Spinal cord (tissue), 10 donors: ENCODE data around the gene TRAPPC6A. TPM values are rescaled to one million over a fixed set of nuclear protein-coding genes. Genes with fewer than 3 reads are reported as not detected.

Experiments used
- DNase-seq, 6 donors: peaks; one replicate each; pipeline versions ENCODE4 v3.0.0 to v3.0.0-alpha.2; 2013 to 2015; ENCODE audit warnings: low spot score in 6 of 6, low read depth in 4 of 6
- H3K27ac ChIP-seq: one replicate; pipeline ENCODE4 v1.5.1; 2013; ENCODE audit warnings: low read depth, low read length, control low read depth
- H3K27me3 ChIP-seq: one replicate; pipeline ENCODE4 v1.6.1; 2013; ENCODE audit warnings: low read length; ENCODE audit not compliant: control insufficient read depth, insufficient read depth
- H3K36me3 ChIP-seq: one replicate; pipeline ENCODE4 v1.6.1; 2013; ENCODE audit warnings: low read length; ENCODE audit not compliant: control insufficient read depth, insufficient read depth
- H3K4me1 ChIP-seq: one replicate; pipeline ENCODE4 v1.6.1; 2013; ENCODE audit warnings: low read length; ENCODE audit not compliant: control insufficient read depth, insufficient read depth
- H3K4me3 ChIP-seq: one replicate; pipeline ENCODE4 v1.5.1; 2013; ENCODE audit warnings: low read depth, low read length, control low read depth
- H3K9me3 ChIP-seq: one replicate; pipeline ENCODE4 v1.6.1; 2013; ENCODE audit warnings: low read length; ENCODE audit not compliant: control insufficient read depth, insufficient read depth
- WGBS: methylation state at CpG from one replicate; pipeline ENCODE4 v1.1.5; 2013; ENCODE audit warnings: missing lambda C conversion rate; ENCODE audit not compliant: insufficient coverage; 5-methylcytosine and 5-hydroxymethylcytosine counted together
- long read RNA-seq, 4 donors: transcript quantifications; one replicate each; lab custom pipeline, GENCODE V29; 2026
- polyA plus RNA-seq, 2 donors: library from polyadenylated mRNA; unstranded; fragments of 120-200 nt; gene quantifications; one replicate each; pipeline ENCODE4 v1.2.1, GENCODE V29; 2013; ENCODE audit not compliant: insufficient read length in 2 of 2
- total RNA-seq, 2 donors: library from RNA; depleted of rRNA in 1 of 2; stranded (reverse); fragments of 120-200 nt in 1 of 2; fragments of >200 nt in 1 of 2; gene quantifications; one replicate each; pipeline versions ENCODE4 v1.2.3 to v1.2.4, GENCODE V29; 2013 to 2014
- donor health status: healthy.

TRAPPC6A gene, protein sequence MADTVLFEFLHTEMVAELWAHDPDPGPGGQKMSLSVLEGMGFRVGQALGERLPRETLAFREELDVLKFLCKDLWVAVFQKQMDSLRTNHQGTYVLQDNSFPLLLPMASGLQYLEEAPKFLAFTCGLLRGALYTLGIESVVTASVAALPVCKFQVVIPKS
- total RNA-seq (10 to 100 TPM in 1 of 2 donors, 1 to 10 TPM in 1; 7.0 to 22.7 TPM), polyA plus RNA-seq (10 to 100 TPM; 22.2 to 26.2 TPM)
- long read RNA-seq, donor 1, partial matches to known transcripts = 0 of 12 reads
- long read RNA-seq, donor 1, other reads (novel, unspliced or antisense) = 0 of 12 reads
- long read RNA-seq, donor 2, partial matches to known transcripts = 0 of 1 reads
- long read RNA-seq, donor 2, other reads (novel, unspliced or antisense) = 0 of 1 reads
- long read RNA-seq, donor 3, partial matches to known transcripts = 0 of 7 reads
- long read RNA-seq, donor 3, other reads (novel, unspliced or antisense) = 0 of 7 reads
- long read RNA-seq, donor 4, transcript TRAPPC6A-202 (6 exons, 758 nt) = minor isoform, 9 of 43 reads
- long read RNA-seq, donor 4, transcript TRAPPC6A-201 (6 exons, 805 nt) = major isoform, 11 of 43 reads
- long read RNA-seq, donor 4, partial matches to known transcripts = 15 of 43 reads
- long read RNA-seq, donor 4, other reads (novel, unspliced or antisense) = 0 of 43 reads

DNA sequence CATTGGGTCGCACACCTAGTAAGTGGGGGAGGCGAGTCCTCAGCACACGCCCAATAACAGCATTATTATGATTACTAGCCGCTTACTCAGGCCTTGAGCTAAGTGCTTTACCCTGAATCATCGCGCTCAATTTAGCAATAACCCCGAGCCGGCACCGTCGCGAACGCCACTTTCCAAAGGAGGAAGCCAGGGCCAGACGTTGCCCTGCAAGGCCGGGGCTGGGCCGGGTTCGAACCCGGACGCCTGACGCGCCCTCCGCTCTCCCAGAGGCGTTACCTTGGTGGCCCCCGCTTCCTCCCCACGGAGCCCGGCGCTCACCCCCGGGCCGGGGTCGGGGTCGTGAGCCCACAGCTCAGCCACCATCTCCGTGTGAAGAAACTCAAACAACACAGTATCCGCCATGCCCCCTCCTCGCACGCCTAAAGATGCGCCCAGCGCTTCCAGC lies at the start of gene TRAPPC6A:
TSS of gene TRAPPC6A (minus strand) at position 421 of the 445 bp plus-strand sequence. CDS start at position 402, 19 bp downstream.
- Histone ChIP-seq H3K4me3 (peak within 1 kb of the TSS; percentile 87), H3K4me1 (peaks cover 25% of the 10 kb centered on the region), H3K27me3 (no peaks in the 10 kb centered on the region), H3K9me3 (no peaks in the 10 kb centered on the region), H3K36me3 (peaks cover 12% of the 10 kb centered on the region), H3K27ac (peak within 1 kb of the TSS; percentile 95)
- no peak for DNase-seq
- 0% methylated on average over 35 of the region's 36 CpGs for WGBS

DNA sequence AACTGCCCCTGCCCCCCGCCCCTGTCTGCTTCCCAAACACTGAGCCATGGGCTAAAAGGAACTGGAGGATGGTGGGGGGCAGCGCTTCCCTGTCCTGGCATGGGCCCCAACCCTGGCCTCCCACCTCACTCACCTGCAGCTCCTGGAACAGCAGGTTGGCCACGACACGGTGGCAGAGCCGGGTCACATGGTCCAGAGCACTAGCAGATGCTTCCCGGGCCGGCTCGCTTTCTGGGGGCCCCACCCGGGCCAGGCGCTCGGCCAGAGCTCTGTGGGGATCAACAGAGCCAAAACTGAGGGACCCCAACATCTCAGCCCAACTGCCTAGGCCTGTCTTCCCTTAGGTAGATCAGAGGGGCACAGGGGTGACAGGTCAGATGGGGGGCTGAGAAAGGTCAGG lies 46.6 kb upstream of the TRAPPC6A start:
- Histone ChIP-seq H3K4me1 (no peaks in the 10 kb centered on the region), H3K9me3 (no peaks in the 10 kb centered on the region), H3K27me3 (peaks cover 9% of the 10 kb centered on the region), H3K4me3 (no peak overlapping the region), H3K27ac (no peak overlapping the region), H3K36me3 (no peaks in the 10 kb centered on the region)
- no peak for DNase-seq
- 67% methylated on average over 11 of the region's 11 CpGs for WGBS

DNA sequence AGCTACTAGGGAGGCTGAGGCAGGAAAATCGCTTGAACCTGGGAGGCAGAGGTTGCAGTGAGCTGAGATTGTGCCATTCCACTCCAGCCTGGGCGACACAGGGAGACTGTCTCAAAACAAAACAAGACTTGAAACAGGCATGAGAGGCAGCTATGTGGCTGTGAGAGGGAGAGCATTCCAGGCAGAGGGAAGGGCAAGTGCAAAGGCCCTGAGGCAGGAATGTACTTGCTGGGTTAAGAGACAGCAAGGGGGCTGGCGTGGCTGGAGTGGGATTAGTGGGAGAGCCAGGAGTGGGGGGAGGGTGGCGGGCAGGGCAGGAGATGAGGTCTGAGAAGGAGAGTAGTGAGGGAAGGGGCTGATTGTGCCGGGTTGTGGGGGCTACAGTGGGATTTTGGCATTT lies 45.8 kb upstream of the TRAPPC6A start:
- Histone ChIP-seq H3K4me1 (no peaks in the 10 kb centered on the region), H3K27me3 (peaks cover 9% of the 10 kb centered on the region), H3K4me3 (no peak overlapping the region), H3K27ac (no peak overlapping the region), H3K9me3 (no peaks in the 10 kb centered on the region), H3K36me3 (no peaks in the 10 kb centered on the region)
- WGBS = 86% methylated on average over 5 of the region's 5 CpGs
- DNase-seq = no peak

- no peak overlapping the region for H3K27ac ChIP-seq
- H3K27me3 ChIP-seq = peaks cover 17% of the 10 kb centered on the region
- WGBS = 80% methylated on average over 1 of the region's 6 CpGs
Observed at GRCh38 chr19:45222724-45223123, 44.7 kb upstream of the TRAPPC6A start.

GRCh38 chr19:45218911-45219743 lies 41.1 kb upstream of the TRAPPC6A start:
- 89% methylated on average over 6 of the region's 18 CpGs for WGBS
- no peaks in the 10 kb centered on the region for H3K9me3 ChIP-seq
- peaks cover 44% of the 10 kb centered on the region for H3K27me3 ChIP-seq
- no peak overlapping the region for H3K4me3 ChIP-seq
- H3K27ac ChIP-seq = no peak overlapping the region
- no peak for DNase-seq
- H3K4me1 ChIP-seq = peaks cover 15% of the 10 kb centered on the region
- no peaks in the 10 kb centered on the region for H3K36me3 ChIP-seq

More at GRCh38 chr19:45222724-45223123, 44.7 kb upstream of the TRAPPC6A start:
- H3K36me3 ChIP-seq = no peaks in the 10 kb centered on the region
- H3K4me3 ChIP-seq = no peak overlapping the region
- no peaks in the 10 kb centered on the region for H3K9me3 ChIP-seq
- H3K4me1 ChIP-seq = peaks cover under 1% of the 10 kb centered on the region
- no peak for DNase-seq

DNA sequence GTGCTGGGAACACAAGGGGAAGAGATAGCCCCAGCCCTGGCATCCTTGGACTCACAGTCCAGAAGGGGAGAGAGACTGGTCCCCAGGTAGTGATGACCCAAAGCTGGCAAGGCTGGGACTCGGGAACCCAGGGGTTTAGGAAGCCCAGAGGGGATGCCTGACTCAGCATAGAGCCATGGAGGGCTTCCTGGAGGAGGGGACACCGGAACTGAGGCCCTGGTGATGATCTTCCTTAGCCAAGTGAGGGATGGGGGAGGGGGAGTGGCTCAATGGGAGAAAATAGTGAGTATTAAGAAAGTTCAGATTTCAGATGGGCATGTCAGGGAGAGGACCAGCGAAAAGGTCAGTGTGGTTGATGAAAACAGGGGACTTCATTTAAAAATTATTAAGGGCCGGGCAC lies 40.4 kb upstream of the TRAPPC6A start:
- H3K27ac ChIP-seq = no peak overlapping the region
- no peaks in the 10 kb centered on the region for H3K9me3 ChIP-seq
- 41% methylated on average over 4 of the region's 4 CpGs for WGBS
- no peak for DNase-seq
- H3K4me1 ChIP-seq = peaks cover 15% of the 10 kb centered on the region
- H3K36me3 ChIP-seq = no peaks in the 10 kb centered on the region
- peaks cover 44% of the 10 kb centered on the region for H3K27me3 ChIP-seq
- H3K4me3 ChIP-seq = no peak overlapping the region

- Histone ChIP-seq H3K9me3 (no peaks in the 10 kb centered on the region), H3K4me1 (peaks cover 15% of the 10 kb centered on the region), H3K27me3 (peaks cover 46% of the 10 kb centered on the region), H3K36me3 (no peaks in the 10 kb centered on the region), H3K4me3 (no peak overlapping the region), H3K27ac (no peak overlapping the region)
- WGBS = 18% methylated on average over 13 of the region's 14 CpGs
- no peak for DNase-seq
Observed at GRCh38 chr19:45217957-45218334, 39.9 kb upstream of the TRAPPC6A start.

DNA sequence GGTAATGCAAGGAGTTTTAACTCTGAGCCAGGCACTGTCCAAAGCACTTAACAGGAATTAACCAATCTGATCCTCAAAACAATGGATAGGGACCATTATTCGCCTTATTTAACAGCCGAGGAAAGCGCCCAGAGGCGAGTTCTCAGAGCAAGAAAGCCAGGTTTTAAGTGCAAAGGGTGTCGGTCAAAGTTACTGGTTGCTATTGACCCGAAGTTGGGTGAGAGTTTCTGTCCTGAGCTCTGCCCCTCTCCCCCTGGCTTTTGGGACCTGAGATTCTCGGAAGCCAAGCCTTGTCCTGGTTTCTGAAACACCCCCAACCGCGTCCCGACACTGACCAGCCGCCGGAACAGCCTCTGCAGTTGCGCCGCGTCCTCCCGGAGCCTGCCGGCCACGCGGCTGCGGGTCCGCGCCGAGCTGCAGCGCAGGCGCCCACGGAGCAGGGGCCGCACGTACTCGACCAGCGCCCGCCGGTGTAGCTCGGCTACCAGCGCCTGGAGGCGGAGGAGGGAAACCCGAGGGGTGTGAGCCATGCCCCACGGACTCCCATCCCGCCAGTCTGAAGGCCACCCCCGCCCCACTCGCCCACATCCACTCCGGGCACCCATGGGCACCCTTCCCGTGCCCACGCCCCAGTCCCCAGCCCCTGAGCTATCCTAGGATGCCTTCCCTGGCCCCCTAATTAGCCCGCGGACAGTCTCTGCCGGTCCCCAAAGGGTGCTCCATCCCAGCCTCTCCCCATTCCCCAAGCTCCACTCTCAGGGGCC lies 39.3 kb upstream of the TRAPPC6A start:
- no peak overlapping the region for H3K27ac ChIP-seq
- H3K36me3 ChIP-seq = no peaks in the 10 kb centered on the region
- peak in 2 of 6 donors; percentile 11 for DNase-seq
- WGBS = 4% methylated on average over 45 of the region's 46 CpGs
- H3K27me3 ChIP-seq = peaks cover 48% of the 10 kb centered on the region
- H3K4me1 ChIP-seq = peaks cover 15% of the 10 kb centered on the region
- no peaks in the 10 kb centered on the region for H3K9me3 ChIP-seq
- H3K4me3 ChIP-seq = no peak overlapping the region

GRCh38 chr19:45216667-45217066 lies 38.6 kb upstream of the TRAPPC6A start:
- peak in 1 of 6 donors; percentile 11 for DNase-seq
- WGBS = 83% methylated on average over 2 of the region's 6 CpGs

More at GRCh38 chr19:45216667-45217066, 38.6 kb upstream of the TRAPPC6A start:
- Histone ChIP-seq H3K4me1 (peaks cover 15% of the 10 kb centered on the region), H3K4me3 (no peak overlapping the region), H3K27ac (no peak overlapping the region), H3K36me3 (no peaks in the 10 kb centered on the region), H3K9me3 (no peaks in the 10 kb centered on the region), H3K27me3 (peaks cover 48% of the 10 kb centered on the region)
